CD4-positive, alpha-beta T cell treated with Interleukin-15 for 1 hour (primary cell): ENCODE results near the gene ITPR1.
A peak's percentile ranks its signal among the peaks of the same experiment; 100 is the strongest.

Source experiments
- DNase-seq: peaks from one replicate; pipeline ENCODE4 v3.0.0-alpha.2; 2020

ITPR1 gene

GRCh38 chr3:4839278-4839677 lies 346.1 kb downstream of the ITPR1 start:
- no peak for DNase-seq

DNA sequence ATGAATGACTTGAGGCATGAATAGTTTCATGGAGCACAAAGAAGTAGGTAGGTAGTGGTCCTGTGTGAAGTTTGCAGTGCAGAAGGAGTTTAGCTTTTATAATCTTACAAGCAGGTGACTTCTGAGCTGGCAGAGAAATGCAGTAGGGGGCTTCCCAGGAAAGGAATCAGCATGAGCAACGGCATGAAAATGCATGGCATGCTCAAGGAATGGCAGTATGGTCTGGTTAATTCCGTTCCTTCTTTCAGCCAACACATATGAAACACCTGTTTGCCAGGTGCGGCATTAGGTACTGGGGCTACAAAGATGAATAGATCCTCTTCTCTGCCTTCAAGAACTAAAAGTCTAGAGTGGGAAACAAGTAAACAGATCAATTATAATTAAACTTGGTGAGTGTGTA lies 348.1 kb downstream of the ITPR1 start:
- no peak for DNase-seq

- no peak for DNase-seq
Observed at GRCh38 chr3:4841776-4842440, 348.8 kb downstream of the ITPR1 start.

DNA sequence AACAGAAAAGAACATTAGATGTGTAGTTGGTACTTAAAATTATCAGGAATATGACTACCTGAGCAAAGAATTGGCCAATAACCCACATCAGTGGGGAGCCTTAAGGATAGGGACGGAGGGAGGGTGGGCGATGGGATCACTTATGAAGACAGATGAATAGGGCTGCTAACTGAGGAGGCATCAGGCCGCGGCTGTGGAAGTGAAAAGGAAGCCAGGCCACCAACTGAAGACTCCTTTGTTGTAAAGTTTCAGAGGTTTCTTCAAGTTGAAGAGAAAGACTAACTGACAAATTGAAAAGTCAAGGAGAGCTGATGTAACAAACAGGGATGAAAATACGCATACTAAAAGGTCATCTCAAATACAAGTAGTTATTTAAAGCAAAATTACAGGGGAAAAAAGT lies 350.5 kb downstream of the ITPR1 start:
- DNase-seq, result no peak

DNA sequence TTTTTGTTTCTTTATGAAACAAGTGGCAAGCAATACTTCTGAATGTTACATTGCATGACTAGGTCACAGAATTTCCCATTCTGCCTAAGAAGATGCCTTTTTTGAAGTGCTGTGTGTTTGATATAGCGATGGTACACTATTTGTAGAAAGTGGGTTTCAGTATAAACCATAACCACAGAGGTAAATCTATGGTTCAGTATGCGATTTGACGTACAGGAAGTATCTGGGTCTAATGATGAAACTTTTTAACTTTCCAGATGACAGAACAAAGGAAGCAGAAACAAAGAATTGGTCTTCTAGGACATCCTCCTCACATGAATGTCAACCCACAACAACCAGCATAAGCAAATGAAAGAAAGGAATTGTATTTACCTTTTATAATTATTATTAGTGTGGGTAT lies 352.7 kb downstream of the ITPR1 start:
- DNase-seq, result no peak

DNA sequence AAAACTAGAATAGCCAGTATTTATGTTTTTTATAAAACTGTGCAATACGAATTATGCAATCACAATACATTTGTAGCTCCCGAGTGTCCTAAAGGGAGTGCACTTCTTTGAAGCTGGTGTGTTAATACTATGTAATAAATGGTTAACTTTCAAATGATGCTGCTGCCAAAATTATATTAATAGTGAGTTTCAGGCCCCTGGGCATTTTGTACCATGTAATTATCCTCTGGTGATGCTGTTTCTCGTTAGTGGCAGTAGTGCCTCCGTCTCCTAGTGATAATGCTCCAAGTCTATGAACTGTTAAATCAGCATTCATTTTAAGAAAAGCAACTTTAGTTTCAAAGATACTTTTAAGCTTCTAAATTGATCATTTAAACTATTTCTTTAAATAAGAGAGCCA lies 353.4 kb downstream of the ITPR1 start:
- DNase-seq, result no peak

DNA sequence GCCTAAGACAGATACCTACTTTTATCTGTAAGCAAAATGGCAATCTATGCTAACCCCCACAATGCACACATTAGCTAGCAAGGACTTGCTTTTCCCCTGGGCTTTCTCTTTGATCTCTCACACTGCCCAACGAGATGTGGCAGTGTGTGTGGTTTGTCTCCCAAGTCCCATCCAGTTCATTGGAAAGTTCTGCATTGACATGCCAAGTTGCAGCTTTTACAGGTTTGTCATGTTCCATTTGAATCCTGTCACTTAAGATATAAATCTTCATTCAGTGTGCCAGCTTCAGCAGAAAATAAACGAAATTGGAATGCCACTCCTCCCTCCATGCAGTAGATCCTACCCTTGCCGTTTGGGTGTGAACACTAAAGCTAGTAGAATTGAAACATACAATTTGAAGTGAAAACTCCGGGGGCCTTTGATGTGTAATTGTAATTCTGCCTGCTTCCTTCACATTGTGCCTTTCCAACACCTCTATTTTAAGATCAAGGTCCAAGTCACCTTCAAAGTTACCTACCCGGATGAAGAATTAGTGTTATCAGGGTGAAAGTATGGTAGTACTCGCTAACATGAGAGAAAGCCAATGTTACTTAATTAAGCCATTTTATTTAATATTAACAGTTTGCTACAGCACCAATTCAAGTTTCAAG lies 355.2 kb downstream of the ITPR1 start:
- DNase-seq, result no peak

- DNase-seq, result no peak
Observed at GRCh38 chr3:4849136-4849535, 356.0 kb downstream of the ITPR1 start.

- DNase-seq, result no peak
Observed at GRCh38 chr3:4849739-4850138, 356.6 kb downstream of the ITPR1 start.

- peak; percentile 51 for DNase-seq
Observed at GRCh38 chr3:4850211-4850927, 357.2 kb downstream of the ITPR1 start.

DNA sequence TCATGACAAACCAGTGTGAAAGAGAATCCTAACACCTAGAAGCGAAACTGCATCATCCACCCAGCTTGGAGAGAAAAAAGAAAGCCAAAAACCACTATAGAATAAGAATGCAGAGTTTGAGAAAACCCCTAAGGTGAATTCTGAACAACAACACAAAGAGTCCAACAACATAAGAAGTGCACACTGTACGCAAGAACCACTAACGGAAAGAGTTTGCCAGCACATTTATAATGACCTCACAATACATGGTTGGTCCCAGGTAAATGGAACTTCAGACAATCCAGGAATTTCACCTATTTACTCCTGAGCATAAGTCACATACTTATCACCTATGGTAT lies 357.7 kb downstream of the ITPR1 start:
- peak; percentile 29 for DNase-seq

DNA sequence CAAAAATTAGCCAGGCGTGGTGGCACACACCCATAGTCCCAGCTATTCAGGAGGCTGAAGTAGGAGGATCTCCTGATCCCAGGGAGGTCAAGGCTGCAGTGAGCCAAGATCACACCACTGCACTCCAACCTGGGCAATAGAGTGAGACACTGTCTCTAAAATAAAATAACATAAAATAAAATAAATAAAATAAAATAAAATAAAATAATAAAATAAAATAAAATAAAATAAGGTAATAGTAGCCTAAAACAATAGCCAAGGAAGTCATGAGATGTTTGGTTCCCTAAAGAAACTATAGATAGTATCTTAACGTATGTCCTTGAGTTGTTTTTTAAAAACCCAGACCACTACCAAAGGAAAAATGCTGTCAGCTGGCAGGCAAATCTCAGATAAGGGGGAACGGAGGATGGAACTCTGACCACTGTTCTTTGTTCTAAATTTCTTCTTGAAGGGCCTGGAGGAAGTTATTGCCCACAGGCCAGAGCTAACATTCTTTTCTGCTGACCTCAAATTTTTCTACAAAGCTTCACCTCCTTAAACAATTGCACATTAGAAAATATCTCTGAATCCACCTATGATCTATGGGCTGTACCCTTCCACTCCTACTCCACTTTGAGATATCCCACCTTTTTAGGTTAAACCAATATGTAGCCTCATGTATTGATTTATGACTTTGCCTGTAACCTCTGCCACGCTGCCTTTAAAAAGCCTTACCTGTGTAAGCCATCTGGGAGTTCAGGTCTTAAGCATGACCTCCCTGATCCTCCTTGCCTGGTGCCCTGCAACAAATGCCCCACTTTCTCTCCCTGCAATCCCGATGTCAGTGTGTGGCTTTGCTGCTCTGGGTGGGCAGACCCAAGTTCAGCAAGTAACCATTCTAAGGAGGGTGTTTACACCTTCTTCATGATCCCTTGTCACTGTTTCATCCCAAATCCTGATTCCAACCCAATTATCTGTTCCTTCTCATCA lies 359.9 kb downstream of the ITPR1 start:
- DNase-seq, result no peak

DNA sequence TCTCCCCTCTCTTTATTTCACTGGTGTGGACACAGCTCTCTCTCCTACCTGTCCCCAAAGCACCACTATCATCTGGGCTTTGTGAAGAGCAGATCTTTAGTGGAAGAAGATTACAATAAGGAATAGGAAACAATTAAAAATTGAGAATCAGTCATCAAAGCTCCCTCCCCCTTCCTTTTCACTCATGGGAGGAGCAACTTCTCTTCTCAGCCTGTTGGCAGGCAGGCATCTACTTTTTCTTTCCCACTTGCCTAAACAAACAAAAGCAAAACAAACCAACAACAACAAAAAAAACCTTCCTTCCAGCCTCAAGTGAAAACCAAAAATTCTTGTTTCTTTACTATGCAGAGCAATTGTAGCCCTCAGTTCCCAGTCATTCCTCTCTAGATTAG lies 360.6 kb downstream of the ITPR1 start:
- no peak for DNase-seq

GRCh38 chr3:4855676-4856075 lies 362.5 kb downstream of the ITPR1 start:
- DNase-seq, result no peak

DNA sequence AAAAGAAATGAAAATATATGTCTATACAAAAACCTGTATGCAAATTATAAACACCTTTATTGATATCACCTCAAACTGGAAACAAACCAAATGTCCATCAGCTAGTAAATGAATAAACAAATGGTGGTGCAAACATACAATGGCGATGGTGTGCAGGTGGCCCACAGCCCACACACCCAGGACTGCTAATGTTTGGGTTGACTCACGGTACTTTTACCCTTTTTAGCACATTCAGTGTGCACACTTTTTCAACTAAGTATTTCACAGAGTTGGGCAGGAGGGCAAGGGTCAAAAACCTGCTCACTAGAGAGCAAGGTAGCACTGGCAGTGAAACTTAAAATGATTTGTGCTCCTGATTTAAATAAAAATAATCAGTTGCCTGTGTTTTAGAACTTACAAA lies 363.0 kb downstream of the ITPR1 start:
- DNase-seq, result no peak

DNA sequence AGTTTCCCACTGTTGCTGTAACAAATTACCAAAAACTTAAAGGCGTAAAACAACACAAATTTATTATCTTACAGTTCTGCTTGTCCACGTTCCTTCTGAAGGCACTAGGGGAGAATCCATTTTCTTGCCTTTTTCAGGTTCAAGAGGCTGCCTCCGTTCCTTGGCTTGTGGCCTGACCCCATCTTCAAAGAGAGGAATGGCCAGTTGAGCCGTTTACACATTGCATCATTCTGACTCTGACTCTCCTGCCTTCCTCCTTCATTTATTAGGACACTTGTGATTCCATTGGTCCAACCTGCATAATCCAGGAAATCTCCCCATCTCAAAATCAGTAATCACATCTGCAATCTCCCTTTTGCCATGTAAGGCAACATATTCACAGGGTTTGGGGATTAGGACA lies 363.4 kb downstream of the ITPR1 start:
- DNase-seq, result no peak

DNA sequence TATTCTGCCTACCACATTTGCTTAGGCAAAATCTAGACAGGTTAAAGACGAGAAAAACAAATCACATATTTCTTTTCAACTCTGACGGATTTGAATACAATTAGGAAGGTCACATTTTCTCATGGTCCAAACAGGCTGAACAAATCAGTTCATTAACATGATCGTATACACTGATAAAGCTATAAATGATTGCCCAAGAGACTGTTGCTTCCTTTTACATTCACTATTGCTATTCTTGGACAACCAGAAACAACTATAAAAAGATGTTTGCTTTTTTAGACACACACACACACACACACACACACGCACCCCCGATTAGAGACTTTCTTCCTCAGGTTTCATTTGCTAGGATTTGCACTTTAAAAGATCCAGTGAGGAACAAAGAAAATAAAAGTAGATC lies 363.8 kb downstream of the ITPR1 start:
- no peak for DNase-seq

- DNase-seq, result no peak
Observed at GRCh38 chr3:4859788-4860187, 366.6 kb downstream of the ITPR1 start.

- DNase-seq, result no peak
Observed at GRCh38 chr3:4862973-4863372, 369.8 kb downstream of the ITPR1 start.

DNA sequence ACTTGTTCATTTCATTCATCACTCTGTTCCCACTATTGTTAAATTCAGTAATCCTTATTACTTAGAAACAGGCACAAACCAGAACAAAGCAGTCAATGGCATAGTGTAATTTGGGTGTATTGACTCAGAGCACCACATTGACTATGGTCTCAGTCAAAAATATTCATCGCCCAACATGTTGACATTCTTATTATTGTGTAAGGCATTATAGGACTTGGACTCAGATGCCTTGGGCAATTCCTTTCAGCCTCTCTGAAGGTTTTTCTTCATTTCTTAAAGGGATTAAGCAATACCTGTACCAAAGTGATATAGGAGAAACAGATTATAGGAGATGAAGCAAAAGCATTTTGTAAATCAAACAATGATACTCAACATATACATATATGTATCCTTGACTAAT lies 371.4 kb downstream of the ITPR1 start:
- no peak for DNase-seq

- DNase-seq, result no peak
Observed at GRCh38 chr3:4865714-4866113, 372.6 kb downstream of the ITPR1 start.

DNA sequence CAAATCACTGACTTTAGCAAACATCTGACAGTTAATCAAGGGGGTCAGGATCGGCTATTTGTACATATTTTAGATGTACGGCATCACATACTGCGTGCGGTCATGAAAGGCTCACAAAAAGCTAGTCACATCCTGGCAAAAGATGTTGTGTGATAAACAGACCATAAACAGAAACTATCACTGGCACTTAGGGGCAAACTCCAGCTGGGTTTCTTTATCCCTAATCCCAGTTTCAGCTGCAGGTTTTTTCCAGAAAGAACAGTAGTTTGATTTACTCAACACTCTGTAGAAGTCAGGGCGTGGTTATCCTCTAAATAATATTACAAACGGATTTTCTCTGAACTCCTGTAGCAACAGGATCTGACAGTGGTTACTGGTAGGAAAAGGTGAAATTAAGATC lies 373.7 kb downstream of the ITPR1 start:
- DNase-seq, result no peak

DNA sequence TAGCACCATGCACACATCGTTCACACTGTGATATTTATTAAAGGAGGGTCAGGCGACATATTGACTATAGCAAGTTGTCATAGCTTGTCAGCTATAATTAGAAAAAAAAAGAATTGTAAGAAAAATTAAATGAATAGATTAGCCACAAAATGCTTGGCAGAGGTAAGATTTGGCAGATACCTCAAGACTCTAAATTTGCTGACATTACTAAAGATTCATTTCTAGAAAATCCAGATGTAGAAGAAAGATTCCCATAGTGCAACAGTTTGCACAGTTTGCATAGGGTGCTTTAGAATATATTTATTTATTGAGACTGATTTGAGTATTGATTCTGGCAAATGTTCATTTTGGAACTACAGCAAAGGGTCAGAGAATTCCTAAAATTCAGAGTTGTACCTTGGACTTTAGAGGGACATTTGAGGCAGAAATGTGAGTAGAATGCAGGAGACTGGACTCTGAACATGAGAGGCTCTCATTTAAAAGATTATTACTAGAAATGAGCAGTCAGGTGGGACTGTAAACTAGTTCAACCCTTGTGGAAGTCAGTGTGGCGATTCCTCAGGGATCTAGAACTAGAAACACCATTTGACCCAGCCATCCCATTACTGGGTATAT lies 384.1 kb downstream of the ITPR1 start:
- no peak for DNase-seq
